ENCODE measurements around the gene PBRM1. TPM values are rescaled to one million over a fixed set of nuclear protein-coding genes. Genes with fewer than 3 reads are reported as not detected.
A peak's percentile ranks its signal among the peaks of the same experiment; 100 is the strongest.

PBRM1 gene
- total RNA-seq, 6 experiments from 2014 or later, result 44.1 to 64.2 (median 56.0) TPM

GRCh38 chr3:52536112-52536368 is 149.7 kb downstream of the PBRM1 start:
- H3K9me3 Mint-ChIP-seq, result no peaks in the 10 kb centered on the region
- no peak for DNase-seq
- H3K4me3 Mint-ChIP-seq, result peak overlapping the region; percentile 100
- H3K4me1 Mint-ChIP-seq (ENCODE audit: low read depth), result peaks cover 62% of the 10 kb centered on the region
- peaks cover 7% of the 10 kb centered on the region for H3K27me3 Mint-ChIP-seq (ENCODE audit: insufficient read depth)
- no peak for TF ChIP-seq CTCF (IDR thresholded peaks at IDR 0.05)
- H3K27ac Mint-ChIP-seq, result no peak overlapping the region; the same call in 1 of the 2 replicates
- H3K36me3 Mint-ChIP-seq (ENCODE audit: low read depth), result peaks cover 28% of the 10 kb centered on the region

- TF ChIP-seq CTCF (IDR thresholded peaks at IDR 0.05), result no peak
- Mint-ChIP-seq H3K9me3 (no peaks in the 10 kb centered on the region), H3K36me3 (ENCODE audit: low read depth) (peaks cover 24% of the 10 kb centered on the region), H3K27ac (peak overlapping the region; percentile 78), H3K27me3 (ENCODE audit: insufficient read depth) (peaks cover 7% of the 10 kb centered on the region), H3K4me3 (peak overlapping the region; percentile 100), H3K4me1 (ENCODE audit: low read depth) (peaks cover 61% of the 10 kb centered on the region)
- no peak for DNase-seq
Observed at GRCh38 chr3:52535411-52536111, 150.2 kb downstream of the PBRM1 start.

GRCh38 chr3:52534281-52535183 is 151.2 kb downstream of the PBRM1 start:
- H3K9me3 Mint-ChIP-seq, result no peaks in the 10 kb centered on the region
- DNase-seq, result peak; percentile 38
- peaks cover 7% of the 10 kb centered on the region for H3K27me3 Mint-ChIP-seq (ENCODE audit: insufficient read depth)
- H3K4me3 Mint-ChIP-seq, result peak overlapping the region; percentile 88
- H3K4me1 Mint-ChIP-seq (ENCODE audit: low read depth), result peaks cover 63% of the 10 kb centered on the region
- no peak for TF ChIP-seq CTCF (IDR thresholded peaks at IDR 0.05)
- H3K27ac Mint-ChIP-seq, result peak overlapping the region; percentile 78
- H3K36me3 Mint-ChIP-seq (ENCODE audit: low read depth), result peaks cover 20% of the 10 kb centered on the region

- peaks cover 17% of the 10 kb centered on the region for H3K36me3 Mint-ChIP-seq (ENCODE audit: low read depth)
- H3K27me3 Mint-ChIP-seq (ENCODE audit: insufficient read depth), result peaks cover 4% of the 10 kb centered on the region
- no peak for DNase-seq
- peaks cover 59% of the 10 kb centered on the region for H3K4me1 Mint-ChIP-seq (ENCODE audit: low read depth)
- H3K4me3 Mint-ChIP-seq, result peak within 1 kb of the TSS; percentile 91
- no peaks in the 10 kb centered on the region for H3K9me3 Mint-ChIP-seq
- peak within 1 kb of the TSS; percentile 82 for H3K27ac Mint-ChIP-seq
- peak; percentile 27; the same call in 1 of the 2 replicates for TF ChIP-seq CTCF (IDR thresholded peaks at IDR 0.05)
Observed at GRCh38 chr3:52533623-52534280, 152.0 kb downstream of the PBRM1 start, which contains the start of gene NT5DC2. Gene NT5DC2 (minus strand): TSS chr3:52533857. CDS start chr3:52533737, 120 bp downstream.

GRCh38 chr3:52532838-52533622 is 152.7 kb downstream of the PBRM1 start:
- peak overlapping the region; percentile 91 for H3K4me3 Mint-ChIP-seq
- H3K36me3 Mint-ChIP-seq (ENCODE audit: low read depth), result peaks cover 12% of the 10 kb centered on the region
- H3K4me1 Mint-ChIP-seq (ENCODE audit: low read depth), result peaks cover 52% of the 10 kb centered on the region
- H3K27me3 Mint-ChIP-seq (ENCODE audit: insufficient read depth), result peaks cover 4% of the 10 kb centered on the region
- no peaks in the 10 kb centered on the region for H3K9me3 Mint-ChIP-seq
- peak overlapping the region; percentile 82 for H3K27ac Mint-ChIP-seq
- no peak for DNase-seq
- TF ChIP-seq CTCF (IDR thresholded peaks at IDR 0.05), result no peak
